OCI-LY1 (cell line): ENCODE data around the gene UBE2R2.
"Not testable (repeated sequence)": the region's sequence is repeated elsewhere in the genome, so short reads cannot be mapped to it uniquely, and the experiment has no call there.

ENCODE experiments used
- H2AFZ ChIP-seq: fragments of 200-600 bp; sonication (generic), shearing (Covaris generic); 2 replicates; pipeline ENCODE4 v1.6.0; 2014; ENCODE audit warnings: antibody characterized with exemption, mild to moderate bottlenecking, low read length
- H3F3A ChIP-seq: fragments of 200-600 bp; sonication (generic), shearing (Covaris generic); 2 replicates; pipeline ENCODE4 v1.6.0; 2014; ENCODE audit warnings: mild to moderate bottlenecking, antibody characterized with exemption, low read length, moderate library complexity; ENCODE audit not compliant: insufficient read depth
- H3K27ac ChIP-seq: fragments of 200-600 bp; sonication (generic); 2 replicates; pipeline ENCODE4 v1.5.1; 2014; ENCODE audit warnings: low read length, mixed run types, mild to moderate bottlenecking, low read depth; ENCODE audit not compliant: poor library complexity, severe bottlenecking
- H3K27me3 ChIP-seq: fragments of 200-600 bp; sonication (generic); 2 replicates; pipeline ENCODE4 v1.6.0; 2014; ENCODE audit warnings: antibody characterized with exemption, mild to moderate bottlenecking, low read length, moderate library complexity; ENCODE audit not compliant: insufficient read depth
- H3K36me3 ChIP-seq: fragments of 200-600 bp; sonication (generic); 2 replicates; pipeline ENCODE4 v1.6.1; 2014; ENCODE audit warnings: mild to moderate bottlenecking, antibody characterized with exemption, low read length, moderate library complexity, mixed read lengths; ENCODE audit not compliant: insufficient read depth
- H3K4me1 ChIP-seq: fragments of 200-600 bp; sonication (generic); 2 replicates; pipeline ENCODE4 v1.5.1; 2014; ENCODE audit warnings: mild to moderate bottlenecking, low read length, moderate library complexity; ENCODE audit not compliant: insufficient read depth, severe bottlenecking
- H3K4me2 ChIP-seq: fragments of 200-600 bp; sonication (generic), shearing (Covaris generic); 2 replicates; pipeline ENCODE4 v1.6.1; 2014; ENCODE audit warnings: low read length
- H3K4me3 ChIP-seq: fragments of 200-600 bp; sonication (generic); 2 replicates; pipeline ENCODE4 v1.5.1; 2014; ENCODE audit warnings: low read length, low read depth, mild to moderate bottlenecking, mixed read lengths; ENCODE audit not compliant: poor library complexity, severe bottlenecking
- H3K79me2 ChIP-seq: fragments of 200-600 bp; shearing (Covaris generic); 2 replicates; pipeline ENCODE4 v1.6.1; 2016; ENCODE audit warnings: mixed run types, low read length, mixed read lengths; ENCODE audit not compliant: insufficient read depth
- H3K9ac ChIP-seq: fragments of 200-600 bp; sonication (generic), shearing (Covaris generic); 2 replicates; pipeline ENCODE4 v1.6.1; 2014; ENCODE audit warnings: mild to moderate bottlenecking, low read length, mixed read lengths
- H3K9me2 ChIP-seq: fragments of 200-600 bp; sonication (generic), shearing (Covaris generic); 2 replicates; pipeline ENCODE4 v1.6.1; 2014; ENCODE audit warnings: low read depth, mild to moderate bottlenecking, low read length, mixed read lengths
- H3K9me3 ChIP-seq: fragments of 200-600 bp; shearing (Covaris generic); 2 replicates; pipeline ENCODE4 v1.6.1; 2014; ENCODE audit warnings: low read length, mixed read lengths
- H4K20me1 ChIP-seq: fragments of 200-600 bp; sonication (generic), shearing (Covaris generic); 2 replicates; pipeline ENCODE4 v1.6.0; 2016; ENCODE audit warnings: mild to moderate bottlenecking, low read length; ENCODE audit not compliant: insufficient read depth
- EZH2 ChIP-seq: fragments of 200-600 bp; sonication (generic), shearing (Covaris generic); IDR thresholded peaks from 2 replicates; pipeline ENCODE4 v1.8.0; 2017; ENCODE audit warnings: borderline replicate concordance, mixed run types, mild to moderate bottlenecking, antibody characterized with exemption, low read length, moderate library complexity, mixed read lengths
- TF ChIP-seq, protein P1 (sequence below): fragments of 200-600 bp; sonication (generic), shearing (Covaris generic); IDR thresholded peaks from 2 replicates; pipeline ENCODE4 v1.5.1; 2017; ENCODE audit warnings: mild to moderate bottlenecking, antibody characterized with exemption, low read length, moderate library complexity, mixed read lengths

UBE2R2 gene

DNA sequence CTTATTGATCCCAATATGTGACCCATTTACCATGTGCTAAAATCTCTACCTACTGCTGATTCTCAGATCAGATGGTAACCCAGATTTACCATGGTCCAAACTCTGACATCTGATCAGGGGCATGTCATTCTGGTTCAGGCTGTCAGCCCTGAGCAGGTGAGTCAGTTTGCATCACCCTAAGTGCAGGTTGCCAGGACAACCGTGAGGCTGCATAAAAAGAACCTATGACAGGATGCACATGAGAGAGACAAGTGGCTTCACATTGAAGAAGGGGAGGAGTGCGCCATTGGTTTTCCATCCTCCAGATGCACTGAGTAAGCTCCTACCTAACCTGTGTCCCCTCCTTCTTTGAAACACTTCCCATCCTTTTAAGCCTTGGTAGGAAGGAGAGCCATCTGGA lies 22.4 kb upstream of the UBE2R2 start:
- Histone ChIP-seq H3K36me3 (no peaks in the 10 kb centered on the region), H3K4me3 (no peak overlapping the region), H3K9ac (no peak overlapping the region), H3K27me3 (no peaks in the 10 kb centered on the region), H3K9me2 (no peaks in the 10 kb centered on the region), H3K9me3 (no peaks in the 10 kb centered on the region), H3K27ac (no peak overlapping the region), H3F3A (no peaks in the 10 kb centered on the region), H4K20me1 (no peaks in the 10 kb centered on the region), H3K4me1 (no peaks in the 10 kb centered on the region), H3K79me2 (no peaks in the 10 kb centered on the region), H3K4me2 (no peak overlapping the region), H2AFZ (no peak overlapping the region)
- no peak for TF ChIP-seq EZH2
- TF ChIP-seq, protein P1, sequence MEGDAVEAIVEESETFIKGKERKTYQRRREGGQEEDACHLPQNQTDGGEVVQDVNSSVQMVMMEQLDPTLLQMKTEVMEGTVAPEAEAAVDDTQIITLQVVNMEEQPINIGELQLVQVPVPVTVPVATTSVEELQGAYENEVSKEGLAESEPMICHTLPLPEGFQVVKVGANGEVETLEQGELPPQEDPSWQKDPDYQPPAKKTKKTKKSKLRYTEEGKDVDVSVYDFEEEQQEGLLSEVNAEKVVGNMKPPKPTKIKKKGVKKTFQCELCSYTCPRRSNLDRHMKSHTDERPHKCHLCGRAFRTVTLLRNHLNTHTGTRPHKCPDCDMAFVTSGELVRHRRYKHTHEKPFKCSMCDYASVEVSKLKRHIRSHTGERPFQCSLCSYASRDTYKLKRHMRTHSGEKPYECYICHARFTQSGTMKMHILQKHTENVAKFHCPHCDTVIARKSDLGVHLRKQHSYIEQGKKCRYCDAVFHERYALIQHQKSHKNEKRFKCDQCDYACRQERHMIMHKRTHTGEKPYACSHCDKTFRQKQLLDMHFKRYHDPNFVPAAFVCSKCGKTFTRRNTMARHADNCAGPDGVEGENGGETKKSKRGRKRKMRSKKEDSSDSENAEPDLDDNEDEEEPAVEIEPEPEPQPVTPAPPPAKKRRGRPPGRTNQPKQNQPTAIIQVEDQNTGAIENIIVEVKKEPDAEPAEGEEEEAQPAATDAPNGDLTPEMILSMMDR, result no peak

- Histone ChIP-seq H2AFZ (no peak within 1 kb of the TSS), H3K36me3 (no peaks in the 10 kb centered on the region), H3K9ac (no peak within 1 kb of the TSS)
Measured at GRCh38 chr9:33795281-33795680, 21.7 kb upstream of the UBE2R2 start, which contains the start of gene PRSS3. TSS of gene PRSS3 (plus strand) at chr9:33795561. CDS start at chr9:33795574, 13 bp downstream.

GRCh38 chr9:33795819-33796218 lies 21.1 kb upstream of the UBE2R2 start:
- no peak overlapping the region for H3K9ac ChIP-seq
- H3F3A ChIP-seq, result no peaks in the 10 kb centered on the region
- no peak overlapping the region for H2AFZ ChIP-seq
- H3K4me3 ChIP-seq, result no peak overlapping the region
- H3K9me2 ChIP-seq, result no peaks in the 10 kb centered on the region
- no peak overlapping the region for H3K4me2 ChIP-seq
- H3K4me1 ChIP-seq, result no peaks in the 10 kb centered on the region
- no peaks in the 10 kb centered on the region for H3K27me3 ChIP-seq
- no peaks in the 10 kb centered on the region for H3K79me2 ChIP-seq
- TF ChIP-seq, protein P1, result no peak
- TF ChIP-seq EZH2, result no peak
- no peaks in the 10 kb centered on the region for H3K36me3 ChIP-seq
- H3K27ac ChIP-seq, result no peak overlapping the region
- H4K20me1 ChIP-seq, result no peaks in the 10 kb centered on the region
- no peaks in the 10 kb centered on the region for H3K9me3 ChIP-seq

More at GRCh38 chr9:33795281-33795680, 21.7 kb upstream of the UBE2R2 start, which contains the start of gene PRSS3:
- TF ChIP-seq, protein P1, result no peak
- no peak for TF ChIP-seq EZH2
- H3K79me2 ChIP-seq, result no peaks in the 10 kb centered on the region
- H3K9me2 ChIP-seq, result no peaks in the 10 kb centered on the region
- no peaks in the 10 kb centered on the region for H3K9me3 ChIP-seq
- H3K4me2 ChIP-seq, result no peak within 1 kb of the TSS
- no peaks in the 10 kb centered on the region for H3K27me3 ChIP-seq
- no peaks in the 10 kb centered on the region for H3F3A ChIP-seq
- H3K27ac ChIP-seq, result no peak within 1 kb of the TSS
- H3K4me1 ChIP-seq, result no peaks in the 10 kb centered on the region
- no peak within 1 kb of the TSS for H3K4me3 ChIP-seq
- H4K20me1 ChIP-seq, result no peaks in the 10 kb centered on the region

GRCh38 chr9:33796679-33797078 lies 20.3 kb upstream of the UBE2R2 start:
- not testable (repeated sequence) for H3K36me3 ChIP-seq, H2AFZ ChIP-seq, H3K9me3 ChIP-seq, H3F3A ChIP-seq, H3K4me1 ChIP-seq, H3K27me3 ChIP-seq, H3K9ac ChIP-seq, H3K9me2 ChIP-seq, H3K4me3 ChIP-seq, H3K79me2 ChIP-seq, H3K4me2 ChIP-seq, H4K20me1 ChIP-seq, H3K27ac ChIP-seq
